ENCODE data around the gene AUTS2.

DNA sequence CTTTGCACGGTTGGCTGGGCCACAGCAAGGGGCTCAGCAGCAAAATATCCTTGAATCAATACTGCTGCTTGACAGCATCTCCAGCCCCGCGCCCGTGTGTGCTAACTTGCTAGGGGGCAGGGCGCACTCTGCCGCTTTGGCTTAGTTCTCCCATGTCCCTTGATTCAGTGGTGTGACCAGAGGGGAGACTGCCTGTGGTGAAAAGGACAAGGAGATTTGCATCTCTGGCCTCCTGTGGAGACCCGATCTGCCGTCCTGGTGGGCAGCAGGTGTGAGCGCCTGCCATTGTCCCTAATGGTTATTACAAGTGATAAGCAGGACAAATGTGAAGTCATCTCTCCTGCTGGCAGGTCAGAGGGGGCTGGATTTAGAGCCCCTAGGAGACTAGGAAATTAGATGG is 1033.4 kb downstream of the AUTS2 start:
- TF ChIP-seq, protein P1, sequence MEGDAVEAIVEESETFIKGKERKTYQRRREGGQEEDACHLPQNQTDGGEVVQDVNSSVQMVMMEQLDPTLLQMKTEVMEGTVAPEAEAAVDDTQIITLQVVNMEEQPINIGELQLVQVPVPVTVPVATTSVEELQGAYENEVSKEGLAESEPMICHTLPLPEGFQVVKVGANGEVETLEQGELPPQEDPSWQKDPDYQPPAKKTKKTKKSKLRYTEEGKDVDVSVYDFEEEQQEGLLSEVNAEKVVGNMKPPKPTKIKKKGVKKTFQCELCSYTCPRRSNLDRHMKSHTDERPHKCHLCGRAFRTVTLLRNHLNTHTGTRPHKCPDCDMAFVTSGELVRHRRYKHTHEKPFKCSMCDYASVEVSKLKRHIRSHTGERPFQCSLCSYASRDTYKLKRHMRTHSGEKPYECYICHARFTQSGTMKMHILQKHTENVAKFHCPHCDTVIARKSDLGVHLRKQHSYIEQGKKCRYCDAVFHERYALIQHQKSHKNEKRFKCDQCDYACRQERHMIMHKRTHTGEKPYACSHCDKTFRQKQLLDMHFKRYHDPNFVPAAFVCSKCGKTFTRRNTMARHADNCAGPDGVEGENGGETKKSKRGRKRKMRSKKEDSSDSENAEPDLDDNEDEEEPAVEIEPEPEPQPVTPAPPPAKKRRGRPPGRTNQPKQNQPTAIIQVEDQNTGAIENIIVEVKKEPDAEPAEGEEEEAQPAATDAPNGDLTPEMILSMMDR (IDR thresholded peaks at IDR 0.05; ENCODE audit: poor library complexity, severe bottlenecking): no peak
- TF ChIP-seq, protein P2, sequence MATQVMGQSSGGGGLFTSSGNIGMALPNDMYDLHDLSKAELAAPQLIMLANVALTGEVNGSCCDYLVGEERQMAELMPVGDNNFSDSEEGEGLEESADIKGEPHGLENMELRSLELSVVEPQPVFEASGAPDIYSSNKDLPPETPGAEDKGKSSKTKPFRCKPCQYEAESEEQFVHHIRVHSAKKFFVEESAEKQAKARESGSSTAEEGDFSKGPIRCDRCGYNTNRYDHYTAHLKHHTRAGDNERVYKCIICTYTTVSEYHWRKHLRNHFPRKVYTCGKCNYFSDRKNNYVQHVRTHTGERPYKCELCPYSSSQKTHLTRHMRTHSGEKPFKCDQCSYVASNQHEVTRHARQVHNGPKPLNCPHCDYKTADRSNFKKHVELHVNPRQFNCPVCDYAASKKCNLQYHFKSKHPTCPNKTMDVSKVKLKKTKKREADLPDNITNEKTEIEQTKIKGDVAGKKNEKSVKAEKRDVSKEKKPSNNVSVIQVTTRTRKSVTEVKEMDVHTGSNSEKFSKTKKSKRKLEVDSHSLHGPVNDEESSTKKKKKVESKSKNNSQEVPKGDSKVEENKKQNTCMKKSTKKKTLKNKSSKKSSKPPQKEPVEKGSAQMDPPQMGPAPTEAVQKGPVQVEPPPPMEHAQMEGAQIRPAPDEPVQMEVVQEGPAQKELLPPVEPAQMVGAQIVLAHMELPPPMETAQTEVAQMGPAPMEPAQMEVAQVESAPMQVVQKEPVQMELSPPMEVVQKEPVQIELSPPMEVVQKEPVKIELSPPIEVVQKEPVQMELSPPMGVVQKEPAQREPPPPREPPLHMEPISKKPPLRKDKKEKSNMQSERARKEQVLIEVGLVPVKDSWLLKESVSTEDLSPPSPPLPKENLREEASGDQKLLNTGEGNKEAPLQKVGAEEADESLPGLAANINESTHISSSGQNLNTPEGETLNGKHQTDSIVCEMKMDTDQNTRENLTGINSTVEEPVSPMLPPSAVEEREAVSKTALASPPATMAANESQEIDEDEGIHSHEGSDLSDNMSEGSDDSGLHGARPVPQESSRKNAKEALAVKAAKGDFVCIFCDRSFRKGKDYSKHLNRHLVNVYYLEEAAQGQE (IDR thresholded peaks at IDR 0.05; ENCODE audit: borderline replicate concordance): no peak
- no peak for TF ChIP-seq TAF1 (IDR thresholded peaks at IDR 0.05; ENCODE audit: low read depth)
- no peak for TF ChIP-seq EZH2 (IDR thresholded peaks at IDR 0.05; ENCODE audit: borderline replicate concordance, insufficient read depth, low read length, poor library complexity, severe bottlenecking)
